Measurements from ENCODE around the gene SELENOO.

DNA sequence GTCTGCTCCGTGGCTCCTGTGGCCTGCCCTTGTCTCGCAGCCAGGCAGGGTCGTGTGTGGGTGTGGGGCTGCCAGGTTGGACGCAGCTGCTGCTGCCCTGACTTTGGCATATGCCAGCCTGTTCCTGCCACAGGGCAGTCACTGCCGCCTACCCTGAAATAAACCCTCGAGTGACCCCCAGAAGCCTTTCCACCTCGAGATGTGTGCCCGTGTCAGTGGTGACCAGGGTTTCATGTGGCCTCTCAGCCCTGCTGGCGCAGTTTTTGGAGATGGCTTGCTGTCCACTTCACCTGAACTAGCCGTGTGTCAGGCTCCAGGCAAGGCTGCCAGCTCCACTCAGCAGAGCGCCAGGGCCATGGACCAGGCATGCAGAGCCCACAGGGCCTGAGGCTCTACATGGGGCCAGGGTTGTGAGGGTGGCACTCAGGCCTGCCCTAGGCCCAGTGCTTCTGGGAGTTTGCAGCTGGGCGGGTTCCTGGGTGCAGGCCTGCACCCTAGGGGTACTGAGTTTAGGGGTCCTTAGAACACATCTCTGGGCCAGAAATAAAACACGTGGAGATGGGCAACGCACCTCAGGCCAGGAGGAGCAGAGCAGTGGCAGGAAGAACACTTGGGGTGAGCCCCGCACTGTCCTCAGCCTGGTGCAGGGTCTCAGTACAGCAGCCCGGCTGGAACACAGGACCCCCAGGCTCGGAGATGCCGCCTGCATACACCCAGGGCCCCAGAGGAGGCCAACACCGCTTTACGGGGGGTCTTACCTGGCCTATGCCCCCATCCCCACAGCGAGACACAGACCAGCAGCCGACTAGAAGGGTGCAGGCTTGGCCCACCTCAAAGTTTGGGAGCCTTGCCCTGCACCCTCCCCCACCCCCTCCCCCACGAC, 39.1 kb upstream of the SELENOO start:
- TF ChIP-seq, protein P1, sequence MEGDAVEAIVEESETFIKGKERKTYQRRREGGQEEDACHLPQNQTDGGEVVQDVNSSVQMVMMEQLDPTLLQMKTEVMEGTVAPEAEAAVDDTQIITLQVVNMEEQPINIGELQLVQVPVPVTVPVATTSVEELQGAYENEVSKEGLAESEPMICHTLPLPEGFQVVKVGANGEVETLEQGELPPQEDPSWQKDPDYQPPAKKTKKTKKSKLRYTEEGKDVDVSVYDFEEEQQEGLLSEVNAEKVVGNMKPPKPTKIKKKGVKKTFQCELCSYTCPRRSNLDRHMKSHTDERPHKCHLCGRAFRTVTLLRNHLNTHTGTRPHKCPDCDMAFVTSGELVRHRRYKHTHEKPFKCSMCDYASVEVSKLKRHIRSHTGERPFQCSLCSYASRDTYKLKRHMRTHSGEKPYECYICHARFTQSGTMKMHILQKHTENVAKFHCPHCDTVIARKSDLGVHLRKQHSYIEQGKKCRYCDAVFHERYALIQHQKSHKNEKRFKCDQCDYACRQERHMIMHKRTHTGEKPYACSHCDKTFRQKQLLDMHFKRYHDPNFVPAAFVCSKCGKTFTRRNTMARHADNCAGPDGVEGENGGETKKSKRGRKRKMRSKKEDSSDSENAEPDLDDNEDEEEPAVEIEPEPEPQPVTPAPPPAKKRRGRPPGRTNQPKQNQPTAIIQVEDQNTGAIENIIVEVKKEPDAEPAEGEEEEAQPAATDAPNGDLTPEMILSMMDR (IDR thresholded peaks at IDR 0.05), result no peak
- TF ChIP-seq POLR2A (IDR thresholded peaks at IDR 0.05), result no peak

Data from breast epithelium (tissue), 3 donors.